CD4-positive, alpha-beta T cell treated with Interleukin-4 for 4 hours (primary cell): Measurements from ENCODE around the gene PITX1.
"Not testable (repeated sequence)": the region's sequence is repeated elsewhere in the genome, so short reads cannot be mapped to it uniquely, and the experiment has no call there.

Experiments
- DNase-seq: peaks from one replicate; pipeline ENCODE4 v3.0.0-alpha.2; 2020

PITX1 gene

GRCh38 chr5:135008981-135009735 is 24.9 kb downstream of the PITX1 start:
- no peak for DNase-seq

GRCh38 chr5:135008556-135008955 is 25.5 kb downstream of the PITX1 start:
- DNase-seq, result no peak

GRCh38 chr5:135007749-135008363 is 26.2 kb downstream of the PITX1 start:
- no peak for DNase-seq

- DNase-seq, result no peak
These were observed 26.7 kb downstream of the PITX1 start for GRCh38 chr5:135007305-135007704.

GRCh38 chr5:135005076-135005475 is 29.0 kb downstream of the PITX1 start:
- no peak for DNase-seq

GRCh38 chr5:135004376-135004775 is 29.7 kb downstream of the PITX1 start:
- no peak for DNase-seq

- not testable (repeated sequence) for DNase-seq
These were observed 36.0 kb downstream of the PITX1 start for GRCh38 chr5:134998068-134998467.

GRCh38 chr5:134997015-134997414 is 37.0 kb downstream of the PITX1 start:
- DNase-seq, result no peak

GRCh38 chr5:134995850-134996402 is 38.1 kb downstream of the PITX1 start:
- DNase-seq, result no peak

GRCh38 chr5:134994560-134995156 is 39.4 kb downstream of the PITX1 start:
- DNase-seq, result no peak

GRCh38 chr5:134993161-134993560 is 40.9 kb downstream of the PITX1 start:
- DNase-seq, result no peak

GRCh38 chr5:134992148-134992547 is 41.9 kb downstream of the PITX1 start:
- no peak for DNase-seq

GRCh38 chr5:134990183-134990582 is 43.8 kb downstream of the PITX1 start:
- DNase-seq, result not testable (repeated sequence)

GRCh38 chr5:134989266-134989830 is 44.7 kb downstream of the PITX1 start:
- DNase-seq, result no peak

- DNase-seq, result no peak
These were observed 51.8 kb downstream of the PITX1 start for GRCh38 chr5:134982230-134982629.

- no peak for DNase-seq
These were observed 54.6 kb downstream of the PITX1 start for GRCh38 chr5:134979416-134979815.
